Astrocyte (in vitro differentiated cells and primary cell): ENCODE results near the gene NPHS1. TPM values are rescaled to one million over a fixed set of nuclear protein-coding genes. Genes with fewer than 3 reads are reported as not detected.

Source experiments
- DNase-seq: peaks from one replicate; pipeline ENCODE4 v3.0.0-alpha.2; 2010; ENCODE audit warnings: low read depth
- FAIRE-seq: peaks from 2 replicates; lab custom pipeline; 2011; peaks lifted over from hg19 to GRCh38; lab: Jason Lieb, UNC
- H2AFZ ChIP-seq: 2 replicates; pipeline ENCODE4 v1.6.0; 2012; ENCODE audit warnings: low read depth, low read length, inconsistent platforms
- H3K27ac ChIP-seq: 2 replicates; pipeline ENCODE4 v1.5.1; 2011; ENCODE audit warnings: low read depth, low read length, inconsistent platforms
- H3K27me3 ChIP-seq: 2 replicates; pipeline ENCODE4 v1.6.0; 2011; ENCODE audit warnings: low read length, inconsistent platforms; ENCODE audit not compliant: insufficient read depth
- H3K36me3 ChIP-seq: 2 replicates; pipeline ENCODE4 v1.5.1; 2011; ENCODE audit warnings: low read length, inconsistent platforms; ENCODE audit not compliant: insufficient read depth
- H3K4me1 ChIP-seq: 2 replicates; pipeline ENCODE4 v1.5.1; 2011; ENCODE audit warnings: low read length, inconsistent platforms; ENCODE audit not compliant: insufficient read depth
- H3K4me2 ChIP-seq: 2 replicates; pipeline ENCODE4 v1.6.0; 2012; ENCODE audit warnings: low read length, inconsistent platforms
- H3K4me3 ChIP-seq: 2 replicates; pipeline ENCODE4 v1.5.1; 2011; ENCODE audit warnings: low read depth, mild to moderate bottlenecking, low read length, inconsistent platforms; ENCODE audit not compliant: insufficient read depth
- H3K79me2 ChIP-seq: 2 replicates; pipeline ENCODE4 v1.6.0; 2012; ENCODE audit warnings: mild to moderate bottlenecking, low read length, inconsistent platforms; ENCODE audit not compliant: insufficient read depth
- H3K9ac ChIP-seq: 2 replicates; pipeline ENCODE4 v1.6.0; 2012; ENCODE audit warnings: mild to moderate bottlenecking, low read length, inconsistent platforms
- H3K9me3 ChIP-seq: 2 replicates; pipeline ENCODE4 v1.5.1; 2012; ENCODE audit warnings: low read depth, mild to moderate bottlenecking, low read length, inconsistent platforms; ENCODE audit not compliant: insufficient read depth
- H4K20me1 ChIP-seq: 2 replicates; pipeline ENCODE4 v1.6.0; 2012; ENCODE audit warnings: low read length, inconsistent platforms; ENCODE audit not compliant: insufficient read depth
- H3K27ac Mint-ChIP-seq: one replicate; pipeline ENCODE4 v1.8.0; 2021; ENCODE audit warnings: mild to moderate bottlenecking, mixed read lengths; ENCODE audit not compliant: unreplicated experiment
- H3K27me3 Mint-ChIP-seq: one replicate; pipeline ENCODE4 v1.8.0; 2021; ENCODE audit warnings: low read depth, mixed read lengths; ENCODE audit not compliant: unreplicated experiment
- H3K36me3 Mint-ChIP-seq: one replicate; pipeline ENCODE4 v1.8.0; 2021; ENCODE audit warnings: low read depth, mixed read lengths; ENCODE audit not compliant: unreplicated experiment
- H3K4me1 Mint-ChIP-seq: one replicate; pipeline ENCODE4 v1.8.0; 2021; ENCODE audit warnings: low read depth, mixed read lengths; ENCODE audit not compliant: unreplicated experiment
- H3K4me3 Mint-ChIP-seq: one replicate; pipeline ENCODE4 v1.8.0; 2021; ENCODE audit warnings: mild to moderate bottlenecking, moderate library complexity, mixed read lengths; ENCODE audit not compliant: unreplicated experiment
- H3K9me3 Mint-ChIP-seq: one replicate; pipeline ENCODE4 v1.8.0; 2021; ENCODE audit warnings: mild to moderate bottlenecking, mixed read lengths; ENCODE audit not compliant: unreplicated experiment
- EZH2 ChIP-seq: IDR thresholded peaks from 2 replicates; pipeline ENCODE4 v1.6.1; 2012; ENCODE audit warnings: mild to moderate bottlenecking, low read length, inconsistent platforms; ENCODE audit not compliant: insufficient read depth
- total RNA-seq: library from RNA; stranded (reverse); gene quantifications from 2 replicates; pipeline ENCODE4 v1.2.1, GENCODE V29; 2021
- TF ChIP-seq, protein P1 (sequence below): IDR thresholded peaks from 2 replicates; pipeline ENCODE4 v1.5.1; 2011; ENCODE audit warnings: low read depth, mild to moderate bottlenecking, inconsistent platforms, low read length, moderate library complexity; ENCODE audit not compliant: insufficient read depth

NPHS1 gene
- total RNA-seq, 1 donor from 2014 or later, result not detected

DNA sequence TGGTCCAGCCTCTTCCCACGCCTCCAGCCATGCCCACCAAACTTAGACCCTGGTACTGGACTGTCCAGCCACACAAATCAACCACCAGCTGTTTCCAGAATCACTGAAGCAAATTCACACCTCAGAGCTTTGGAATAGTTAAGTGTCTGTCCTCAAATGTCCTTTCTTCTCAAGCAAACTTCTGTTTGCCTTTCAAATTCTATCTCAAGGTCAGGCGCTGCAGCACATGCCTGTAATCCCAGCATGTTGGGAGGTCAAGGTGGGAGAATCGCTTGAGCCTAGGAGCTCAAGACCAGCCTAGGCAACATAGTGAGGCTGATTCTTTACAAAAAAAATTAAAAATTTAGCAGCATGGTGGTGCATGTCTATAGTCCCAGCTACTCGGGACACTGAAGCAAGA, 20.2 kb downstream of the NPHS1 start:
- no peaks in the 10 kb centered on the region for H3K4me1 ChIP-seq
- DNase-seq (no peak), FAIRE-seq (no peak)
- H3K9ac ChIP-seq, result no peak overlapping the region
- H3K27me3 ChIP-seq, result peaks cover 4% of the 10 kb centered on the region
- Mint-ChIP-seq H3K4me3 (no peak overlapping the region), H3K9me3 (peaks cover 6% of the 10 kb centered on the region), H3K36me3 (no peaks in the 10 kb centered on the region), H3K4me1 (no peaks in the 10 kb centered on the region), H3K27me3 (peaks cover 48% of the 10 kb centered on the region), H3K27ac (no peak overlapping the region)
- H3K79me2 ChIP-seq, result no peaks in the 10 kb centered on the region
- no peak overlapping the region for H3K27ac ChIP-seq
- no peaks in the 10 kb centered on the region for H3K36me3 ChIP-seq
- no peak overlapping the region for H3K4me3 ChIP-seq
- H3K4me2 ChIP-seq, result no peak overlapping the region
- no peaks in the 10 kb centered on the region for H4K20me1 ChIP-seq
- no peaks in the 10 kb centered on the region for H3K9me3 ChIP-seq
- no peak overlapping the region for H2AFZ ChIP-seq
- TF ChIP-seq, protein P1, sequence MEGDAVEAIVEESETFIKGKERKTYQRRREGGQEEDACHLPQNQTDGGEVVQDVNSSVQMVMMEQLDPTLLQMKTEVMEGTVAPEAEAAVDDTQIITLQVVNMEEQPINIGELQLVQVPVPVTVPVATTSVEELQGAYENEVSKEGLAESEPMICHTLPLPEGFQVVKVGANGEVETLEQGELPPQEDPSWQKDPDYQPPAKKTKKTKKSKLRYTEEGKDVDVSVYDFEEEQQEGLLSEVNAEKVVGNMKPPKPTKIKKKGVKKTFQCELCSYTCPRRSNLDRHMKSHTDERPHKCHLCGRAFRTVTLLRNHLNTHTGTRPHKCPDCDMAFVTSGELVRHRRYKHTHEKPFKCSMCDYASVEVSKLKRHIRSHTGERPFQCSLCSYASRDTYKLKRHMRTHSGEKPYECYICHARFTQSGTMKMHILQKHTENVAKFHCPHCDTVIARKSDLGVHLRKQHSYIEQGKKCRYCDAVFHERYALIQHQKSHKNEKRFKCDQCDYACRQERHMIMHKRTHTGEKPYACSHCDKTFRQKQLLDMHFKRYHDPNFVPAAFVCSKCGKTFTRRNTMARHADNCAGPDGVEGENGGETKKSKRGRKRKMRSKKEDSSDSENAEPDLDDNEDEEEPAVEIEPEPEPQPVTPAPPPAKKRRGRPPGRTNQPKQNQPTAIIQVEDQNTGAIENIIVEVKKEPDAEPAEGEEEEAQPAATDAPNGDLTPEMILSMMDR, result no peak
- TF ChIP-seq EZH2, result no peak

DNA sequence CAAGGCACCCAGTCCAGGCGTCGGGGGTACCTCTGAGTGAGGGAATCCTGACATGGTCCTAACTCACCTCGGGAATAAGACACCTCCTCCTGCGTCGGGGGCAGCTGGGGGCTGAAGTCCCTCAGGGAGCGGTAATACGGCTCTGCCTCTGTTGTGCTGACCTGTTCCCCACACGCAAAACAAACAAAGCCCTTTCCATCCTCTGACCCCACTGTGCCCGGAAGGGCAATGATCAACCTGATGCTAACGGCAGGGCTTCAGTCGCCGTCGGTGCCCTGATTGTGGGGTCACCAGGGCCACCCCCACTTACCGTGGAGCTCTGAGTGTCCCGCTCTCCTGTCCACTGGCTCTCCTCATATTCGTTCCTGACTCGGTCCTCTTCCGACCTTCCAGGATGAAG, 21.3 kb downstream of the NPHS1 start:
- Histone ChIP-seq H3K27ac (no peak overlapping the region), H3K4me2 (no peak overlapping the region), H2AFZ (no peak overlapping the region), H3K36me3 (no peaks in the 10 kb centered on the region), H3K9ac (no peak overlapping the region), H4K20me1 (no peaks in the 10 kb centered on the region), H3K9me3 (no peaks in the 10 kb centered on the region), H3K4me3 (no peak overlapping the region), H3K79me2 (no peaks in the 10 kb centered on the region), H3K4me1 (no peaks in the 10 kb centered on the region), H3K27me3 (peaks cover 2% of the 10 kb centered on the region)
- H3K36me3 Mint-ChIP-seq, result no peaks in the 10 kb centered on the region
- TF ChIP-seq, protein P1, result no peak
- TF ChIP-seq EZH2, result no peak
- H3K4me1 Mint-ChIP-seq, result no peaks in the 10 kb centered on the region
- peaks cover 47% of the 10 kb centered on the region for H3K27me3 Mint-ChIP-seq
- no peak overlapping the region for H3K27ac Mint-ChIP-seq
- H3K9me3 Mint-ChIP-seq, result peaks cover 3% of the 10 kb centered on the region
- DNase-seq, result no peak
- H3K4me3 Mint-ChIP-seq, result no peak overlapping the region
- FAIRE-seq, result no peak

DNA sequence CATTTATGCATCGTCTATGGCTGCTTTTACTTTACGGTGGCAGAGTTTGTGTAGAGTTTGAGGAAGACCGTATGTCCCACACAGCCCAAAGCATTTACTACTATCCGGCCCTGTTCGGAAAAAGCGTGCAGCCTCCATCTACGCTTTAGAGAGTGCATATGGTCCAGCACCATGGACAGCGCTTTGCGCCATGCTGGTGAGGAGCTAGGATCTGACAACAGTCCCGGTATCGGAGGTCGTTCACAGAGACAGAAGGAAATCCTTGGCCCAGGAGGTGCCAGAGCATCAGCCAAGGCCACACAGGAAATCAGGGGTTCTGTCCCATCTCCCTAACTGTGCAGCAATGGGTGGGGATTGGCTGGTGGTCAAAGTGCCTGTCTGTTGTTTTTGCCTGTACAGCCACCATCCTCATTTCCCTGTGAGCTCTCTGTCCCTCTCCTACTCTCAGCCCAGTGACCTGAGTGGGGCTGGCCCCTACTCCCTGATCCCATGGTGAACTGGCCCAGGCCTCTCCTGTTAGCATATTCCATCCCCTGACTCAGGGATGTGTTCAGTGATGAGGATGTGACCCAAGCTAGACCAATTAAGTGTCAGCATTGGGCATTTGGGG, 23.5 kb downstream of the NPHS1 start:
- no peak overlapping the region for H3K4me3 Mint-ChIP-seq
- H3K79me2 ChIP-seq, result no peaks in the 10 kb centered on the region
- no peaks in the 10 kb centered on the region for H4K20me1 ChIP-seq
- FAIRE-seq (no peak), DNase-seq (peak; percentile 45)
- H3K27ac ChIP-seq, result no peak overlapping the region
- H3K36me3 Mint-ChIP-seq, result no peaks in the 10 kb centered on the region
- H3K4me1 Mint-ChIP-seq, result no peaks in the 10 kb centered on the region
- H3K27ac Mint-ChIP-seq, result no peak overlapping the region
- peaks cover 2% of the 10 kb centered on the region for H3K27me3 ChIP-seq
- H2AFZ ChIP-seq, result no peak overlapping the region
- no peaks in the 10 kb centered on the region for H3K36me3 ChIP-seq
- H3K4me3 ChIP-seq, result no peak overlapping the region
- H3K9me3 ChIP-seq, result no peaks in the 10 kb centered on the region
- no peaks in the 10 kb centered on the region for H3K4me1 ChIP-seq
- H3K9ac ChIP-seq, result no peak overlapping the region
- H3K27me3 Mint-ChIP-seq, result peaks cover 46% of the 10 kb centered on the region
- TF ChIP-seq, protein P1, result no peak
- TF ChIP-seq EZH2, result no peak
- no peak overlapping the region for H3K4me2 ChIP-seq
- H3K9me3 Mint-ChIP-seq, result peaks cover 1% of the 10 kb centered on the region
